ENCODE results near the gene SLC7A4. TPM values are rescaled to one million over a fixed set of nuclear protein-coding genes. Genes with fewer than 3 reads are reported as not detected.
A peak's percentile ranks its signal among the peaks of the same experiment; 100 is the strongest.

Gene SLC7A4
- total RNA-seq, 4 donors from 2014 or later: 2.2 to 13.0 (median 5.8) TPM

DNA sequence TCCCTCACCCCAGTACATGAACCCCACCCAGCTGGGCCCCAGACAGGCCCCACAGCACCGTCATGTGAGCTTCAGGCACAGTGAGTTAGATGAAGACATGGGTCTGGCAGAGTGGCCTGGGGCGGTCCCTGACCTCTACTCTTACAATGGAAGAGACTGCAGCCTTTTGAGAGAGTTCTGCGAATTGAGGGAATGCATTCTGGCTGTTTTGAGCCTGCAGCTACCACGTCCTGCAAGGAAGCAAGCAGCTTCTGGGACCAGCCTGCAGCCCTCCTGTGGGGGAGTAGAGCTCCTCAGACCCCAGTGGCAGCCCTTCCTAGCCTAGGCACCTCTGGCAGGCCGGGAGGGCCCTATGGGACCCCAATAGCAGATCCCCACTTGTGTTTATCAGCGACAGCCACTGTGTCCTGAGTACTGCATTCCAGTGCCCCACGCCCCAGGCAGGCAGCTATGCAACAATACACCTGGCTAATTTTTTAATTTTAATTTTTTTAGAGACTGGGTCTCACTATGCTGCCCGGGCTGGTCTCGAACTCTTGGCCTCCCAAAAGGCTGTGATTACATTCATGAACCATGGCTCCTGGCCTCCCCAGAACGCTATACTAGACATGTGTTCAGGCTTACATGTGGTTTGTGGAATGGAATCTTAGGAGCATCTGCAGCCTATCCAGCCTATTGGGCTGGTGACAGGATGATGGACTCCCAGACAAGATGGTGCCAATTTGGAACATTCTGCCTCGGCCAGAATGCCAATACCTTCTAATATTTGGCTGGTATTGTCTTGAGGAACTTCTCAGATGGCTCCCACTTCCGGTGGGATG lies 717 bp upstream of the SLC7A4 start:
- DNase-seq (ENCODE audit: low spot score) (no peak), ATAC-seq (ENCODE audit: low FRiP score) (peak; percentile 29)
- TF ChIP-seq, protein P1, sequence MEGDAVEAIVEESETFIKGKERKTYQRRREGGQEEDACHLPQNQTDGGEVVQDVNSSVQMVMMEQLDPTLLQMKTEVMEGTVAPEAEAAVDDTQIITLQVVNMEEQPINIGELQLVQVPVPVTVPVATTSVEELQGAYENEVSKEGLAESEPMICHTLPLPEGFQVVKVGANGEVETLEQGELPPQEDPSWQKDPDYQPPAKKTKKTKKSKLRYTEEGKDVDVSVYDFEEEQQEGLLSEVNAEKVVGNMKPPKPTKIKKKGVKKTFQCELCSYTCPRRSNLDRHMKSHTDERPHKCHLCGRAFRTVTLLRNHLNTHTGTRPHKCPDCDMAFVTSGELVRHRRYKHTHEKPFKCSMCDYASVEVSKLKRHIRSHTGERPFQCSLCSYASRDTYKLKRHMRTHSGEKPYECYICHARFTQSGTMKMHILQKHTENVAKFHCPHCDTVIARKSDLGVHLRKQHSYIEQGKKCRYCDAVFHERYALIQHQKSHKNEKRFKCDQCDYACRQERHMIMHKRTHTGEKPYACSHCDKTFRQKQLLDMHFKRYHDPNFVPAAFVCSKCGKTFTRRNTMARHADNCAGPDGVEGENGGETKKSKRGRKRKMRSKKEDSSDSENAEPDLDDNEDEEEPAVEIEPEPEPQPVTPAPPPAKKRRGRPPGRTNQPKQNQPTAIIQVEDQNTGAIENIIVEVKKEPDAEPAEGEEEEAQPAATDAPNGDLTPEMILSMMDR (IDR thresholded peaks at IDR 0.05): no peak

DNA sequence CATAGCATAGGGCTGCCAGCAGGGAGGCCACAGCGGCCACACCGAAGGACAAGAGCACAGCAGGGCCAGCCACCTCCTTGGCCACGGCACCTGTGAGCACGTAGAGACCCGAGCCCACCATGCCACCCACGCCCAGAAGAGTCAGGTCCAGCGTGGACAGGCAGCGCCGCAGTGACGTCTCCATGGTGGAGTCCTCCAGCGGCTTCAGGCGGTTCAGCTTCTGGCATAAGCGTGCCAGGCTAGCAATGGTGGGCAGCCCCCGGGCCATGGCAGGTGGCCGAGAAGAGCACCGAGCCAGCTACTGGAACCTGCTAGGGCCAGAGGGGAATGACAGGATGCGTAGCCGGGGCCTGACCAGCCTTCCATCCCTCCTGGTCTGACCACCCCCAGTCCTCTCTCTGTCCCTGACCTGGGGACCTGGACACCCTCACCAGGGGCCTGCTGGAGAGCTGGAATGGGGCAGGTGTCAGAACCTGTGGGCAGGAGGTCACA lies 770 bp downstream of the SLC7A4 start:
- ATAC-seq (ENCODE audit: low FRiP score) (no peak), DNase-seq (ENCODE audit: low spot score) (no peak)
- TF ChIP-seq, protein P1 (IDR thresholded peaks at IDR 0.05): no peak

DNA sequence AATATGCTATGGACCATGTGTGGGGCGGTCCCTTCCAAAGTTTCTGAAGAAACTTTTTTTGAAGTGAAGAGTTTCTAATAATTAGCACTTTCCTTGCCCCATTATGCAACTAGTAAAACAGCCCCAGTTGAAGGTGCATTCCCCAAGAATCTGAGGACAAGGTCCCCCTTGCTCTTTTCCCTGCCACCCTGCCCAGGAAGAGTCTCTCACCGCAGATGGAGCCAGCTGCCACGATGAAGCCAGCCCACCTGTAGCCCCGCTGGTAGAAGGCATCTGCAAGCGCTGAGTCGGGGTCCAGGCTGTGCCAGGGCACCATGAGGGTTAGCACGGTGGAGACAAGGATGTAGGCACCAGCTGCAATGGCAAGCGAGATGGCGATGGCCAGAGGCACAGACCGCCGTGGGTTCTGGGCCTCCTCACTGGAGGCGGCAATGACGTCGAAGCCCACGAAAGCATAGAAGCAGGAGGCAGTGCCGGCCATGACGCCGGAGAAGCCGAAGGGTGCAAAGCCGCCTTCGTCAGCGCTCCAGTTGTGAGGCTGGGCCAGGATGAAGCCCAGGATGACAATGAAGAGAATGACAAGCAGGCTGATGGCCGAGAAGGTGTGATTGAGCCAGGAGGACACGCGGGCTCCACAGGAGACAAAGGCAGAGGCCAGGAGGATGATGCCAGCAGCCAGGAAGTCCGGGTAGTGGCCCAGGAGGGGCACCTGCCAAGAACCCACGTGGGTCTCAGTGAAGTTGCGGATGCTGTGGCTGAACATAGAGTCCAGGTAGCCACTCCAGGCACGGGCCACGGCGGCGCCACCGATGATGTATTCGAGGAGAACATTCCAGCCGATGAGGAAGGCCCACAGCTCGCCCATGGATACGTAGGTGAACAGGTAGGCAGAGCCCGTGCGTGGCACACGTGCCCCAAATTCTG lies 1.5 kb downstream of the SLC7A4 start:
- DNase-seq (ENCODE audit: low spot score) (no peak), ATAC-seq (ENCODE audit: low FRiP score) (no peak)

DNA sequence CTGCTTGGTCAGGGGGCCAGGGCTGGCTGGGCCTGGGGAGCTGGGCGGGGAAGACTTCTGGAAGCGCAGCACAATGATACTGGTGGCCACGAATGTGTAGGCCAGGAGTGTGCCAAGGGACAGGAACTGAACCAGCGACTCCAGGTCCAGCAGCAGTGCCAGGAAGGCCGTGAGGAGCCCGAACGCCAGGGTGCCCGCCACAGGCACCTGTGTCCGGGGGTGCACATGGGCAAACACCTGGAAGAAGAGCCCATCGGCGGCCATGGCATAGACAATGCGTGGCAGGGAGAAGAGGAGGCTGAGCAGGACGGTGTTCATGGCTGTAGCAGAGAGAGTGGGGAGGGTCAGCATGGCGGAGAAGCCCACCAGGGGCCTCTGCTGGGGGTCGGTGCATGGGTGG lies 2.3 kb downstream of the SLC7A4 start:
- DNase-seq (ENCODE audit: low spot score) (no peak), ATAC-seq (ENCODE audit: low FRiP score) (no peak)
- TF ChIP-seq, protein P1 (IDR thresholded peaks at IDR 0.05): no peak

More for the DNA sequence above, 1.5 kb downstream of the SLC7A4 start:
- TF ChIP-seq, protein P1 (IDR thresholded peaks at IDR 0.05): no peak

DNA sequence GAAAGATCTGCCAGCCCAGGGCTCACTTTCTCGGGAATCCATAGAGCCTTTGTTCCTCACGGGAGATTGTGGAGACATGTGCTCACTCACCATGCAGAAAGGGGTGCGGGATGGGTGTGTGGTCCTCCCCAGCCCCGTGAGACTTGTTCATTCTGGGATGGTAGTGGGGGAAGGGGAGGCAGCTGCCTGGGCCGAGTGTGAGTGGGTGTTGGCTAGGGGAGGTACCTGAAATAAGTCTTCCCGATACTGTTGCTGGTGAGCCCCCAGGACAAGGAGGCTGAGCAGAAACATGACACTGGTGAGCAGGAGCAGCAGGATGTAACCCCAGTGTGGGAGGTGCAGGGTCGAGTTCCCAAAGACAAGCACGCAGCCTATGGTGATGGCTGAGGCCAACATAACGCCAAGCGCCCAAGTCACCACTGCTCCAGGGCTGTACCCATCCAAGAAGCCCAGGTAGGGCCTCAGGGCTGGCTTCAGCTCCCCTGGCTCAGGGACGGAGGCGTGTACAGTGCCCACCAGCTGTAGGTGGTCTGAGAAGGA lies 2.8 kb downstream of the SLC7A4 start:
- TF ChIP-seq, protein P1 (IDR thresholded peaks at IDR 0.05): no peak
- no peak for DNase-seq (ENCODE audit: low spot score)
- ATAC-seq (ENCODE audit: low FRiP score): no peak

DNA sequence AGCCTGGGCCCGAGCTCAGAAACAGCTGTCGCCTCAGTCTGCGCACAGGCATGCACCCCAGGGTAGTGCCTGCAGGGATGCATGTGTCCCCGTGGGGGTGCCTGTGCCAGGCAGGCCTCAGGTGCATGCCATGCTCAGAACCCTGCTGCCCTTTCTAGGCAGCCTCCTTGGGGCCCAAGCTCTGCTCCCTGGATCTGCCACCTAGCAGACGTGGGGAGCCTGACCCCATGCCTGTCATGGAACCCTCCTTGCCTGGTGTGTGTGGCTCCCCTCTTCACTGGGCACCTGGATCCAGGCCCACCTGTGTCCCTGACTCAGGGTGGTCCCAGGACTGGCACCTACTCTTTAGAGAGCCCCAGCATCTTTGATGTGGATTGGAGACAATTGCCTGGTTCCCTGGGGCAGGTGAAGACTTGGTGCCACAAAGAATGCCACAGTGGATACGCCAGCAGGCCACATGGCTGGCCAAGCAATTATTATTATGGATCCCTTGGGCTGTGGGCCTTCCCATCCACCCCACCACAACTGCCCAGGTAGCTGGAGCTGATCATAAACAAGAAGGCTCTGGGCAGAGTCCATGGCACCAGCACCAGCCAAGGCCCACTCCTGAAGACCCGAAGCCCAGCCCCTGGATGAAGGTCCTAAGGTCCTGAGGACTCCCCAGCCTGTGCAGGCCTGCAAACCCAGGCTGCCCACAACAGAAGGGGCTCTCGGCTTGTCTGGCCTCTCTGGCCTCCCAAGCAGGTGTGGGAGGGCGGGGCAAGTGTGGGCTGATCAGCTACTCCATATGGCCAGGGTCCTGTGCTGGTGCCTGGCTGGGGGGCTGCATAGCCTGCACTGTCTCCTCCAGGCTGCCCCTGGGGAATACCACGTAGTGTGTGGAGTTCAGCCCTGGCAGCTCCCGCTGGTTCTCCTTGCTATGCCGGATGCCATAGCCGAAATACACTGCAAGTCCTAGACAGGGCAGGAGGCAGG lies 3.8 kb downstream of the SLC7A4 start:
- TF ChIP-seq, protein P1 (IDR thresholded peaks at IDR 0.05): no peak
- ATAC-seq (ENCODE audit: low FRiP score): no peak
- DNase-seq (ENCODE audit: low spot score): no peak

All from omental fat pad (tissue), 4 donors.